Measurements from ENCODE around the gene TMBIM4.

- TF ChIP-seq, protein P1, sequence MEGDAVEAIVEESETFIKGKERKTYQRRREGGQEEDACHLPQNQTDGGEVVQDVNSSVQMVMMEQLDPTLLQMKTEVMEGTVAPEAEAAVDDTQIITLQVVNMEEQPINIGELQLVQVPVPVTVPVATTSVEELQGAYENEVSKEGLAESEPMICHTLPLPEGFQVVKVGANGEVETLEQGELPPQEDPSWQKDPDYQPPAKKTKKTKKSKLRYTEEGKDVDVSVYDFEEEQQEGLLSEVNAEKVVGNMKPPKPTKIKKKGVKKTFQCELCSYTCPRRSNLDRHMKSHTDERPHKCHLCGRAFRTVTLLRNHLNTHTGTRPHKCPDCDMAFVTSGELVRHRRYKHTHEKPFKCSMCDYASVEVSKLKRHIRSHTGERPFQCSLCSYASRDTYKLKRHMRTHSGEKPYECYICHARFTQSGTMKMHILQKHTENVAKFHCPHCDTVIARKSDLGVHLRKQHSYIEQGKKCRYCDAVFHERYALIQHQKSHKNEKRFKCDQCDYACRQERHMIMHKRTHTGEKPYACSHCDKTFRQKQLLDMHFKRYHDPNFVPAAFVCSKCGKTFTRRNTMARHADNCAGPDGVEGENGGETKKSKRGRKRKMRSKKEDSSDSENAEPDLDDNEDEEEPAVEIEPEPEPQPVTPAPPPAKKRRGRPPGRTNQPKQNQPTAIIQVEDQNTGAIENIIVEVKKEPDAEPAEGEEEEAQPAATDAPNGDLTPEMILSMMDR (tag by site-specific recombination; IDR thresholded peaks at IDR 0.05): no peak
- TF ChIP-seq YY1 (tag by site-specific recombination; IDR thresholded peaks at IDR 0.05) (no peak), TCF7L2 (IDR thresholded peaks at IDR 0.05; ENCODE audit: borderline replicate concordance, low read depth, low read length) (no peak), ZBTB8A (tag by site-specific recombination; IDR thresholded peaks at IDR 0.05) (no peak), ZBTB44 (tag by site-specific recombination; IDR thresholded peaks at IDR 0.05) (no peak), ZNF146 (tag by site-specific recombination; IDR thresholded peaks at IDR 0.05) (no peak), ZNF24 (tag by site-specific recombination; IDR thresholded peaks at IDR 0.05) (no peak)
- TF ChIP-seq, protein P2, sequence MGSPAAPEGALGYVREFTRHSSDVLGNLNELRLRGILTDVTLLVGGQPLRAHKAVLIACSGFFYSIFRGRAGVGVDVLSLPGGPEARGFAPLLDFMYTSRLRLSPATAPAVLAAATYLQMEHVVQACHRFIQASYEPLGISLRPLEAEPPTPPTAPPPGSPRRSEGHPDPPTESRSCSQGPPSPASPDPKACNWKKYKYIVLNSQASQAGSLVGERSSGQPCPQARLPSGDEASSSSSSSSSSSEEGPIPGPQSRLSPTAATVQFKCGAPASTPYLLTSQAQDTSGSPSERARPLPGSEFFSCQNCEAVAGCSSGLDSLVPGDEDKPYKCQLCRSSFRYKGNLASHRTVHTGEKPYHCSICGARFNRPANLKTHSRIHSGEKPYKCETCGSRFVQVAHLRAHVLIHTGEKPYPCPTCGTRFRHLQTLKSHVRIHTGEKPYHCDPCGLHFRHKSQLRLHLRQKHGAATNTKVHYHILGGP (tag by site-specific recombination; IDR thresholded peaks at IDR 0.05): no peak
- TF ChIP-seq, protein P3, sequence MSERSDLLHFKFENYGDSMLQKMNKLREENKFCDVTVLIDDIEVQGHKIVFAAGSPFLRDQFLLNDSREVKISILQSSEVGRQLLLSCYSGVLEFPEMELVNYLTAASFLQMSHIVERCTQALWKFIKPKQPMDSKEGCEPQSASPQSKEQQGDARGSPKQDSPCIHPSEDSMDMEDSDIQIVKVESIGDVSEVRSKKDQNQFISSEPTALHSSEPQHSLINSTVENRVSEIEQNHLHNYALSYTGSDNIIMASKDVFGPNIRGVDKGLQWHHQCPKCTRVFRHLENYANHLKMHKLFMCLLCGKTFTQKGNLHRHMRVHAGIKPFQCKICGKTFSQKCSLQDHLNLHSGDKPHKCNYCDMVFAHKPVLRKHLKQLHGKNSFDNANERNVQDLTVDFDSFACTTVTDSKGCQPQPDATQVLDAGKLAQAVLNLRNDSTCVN (tag by site-specific recombination; optimal IDR thresholded peaks at IDR 0.05): no peak
- TF ChIP-seq, protein P4, sequence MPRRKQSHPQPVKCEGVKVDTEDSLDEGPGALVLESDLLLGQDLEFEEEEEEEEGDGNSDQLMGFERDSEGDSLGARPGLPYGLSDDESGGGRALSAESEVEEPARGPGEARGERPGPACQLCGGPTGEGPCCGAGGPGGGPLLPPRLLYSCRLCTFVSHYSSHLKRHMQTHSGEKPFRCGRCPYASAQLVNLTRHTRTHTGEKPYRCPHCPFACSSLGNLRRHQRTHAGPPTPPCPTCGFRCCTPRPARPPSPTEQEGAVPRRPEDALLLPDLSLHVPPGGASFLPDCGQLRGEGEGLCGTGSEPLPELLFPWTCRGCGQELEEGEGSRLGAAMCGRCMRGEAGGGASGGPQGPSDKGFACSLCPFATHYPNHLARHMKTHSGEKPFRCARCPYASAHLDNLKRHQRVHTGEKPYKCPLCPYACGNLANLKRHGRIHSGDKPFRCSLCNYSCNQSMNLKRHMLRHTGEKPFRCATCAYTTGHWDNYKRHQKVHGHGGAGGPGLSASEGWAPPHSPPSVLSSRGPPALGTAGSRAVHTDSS (tag by site-specific recombination; IDR thresholded peaks at IDR 0.05): no peak
- TF ChIP-seq, protein P5, sequence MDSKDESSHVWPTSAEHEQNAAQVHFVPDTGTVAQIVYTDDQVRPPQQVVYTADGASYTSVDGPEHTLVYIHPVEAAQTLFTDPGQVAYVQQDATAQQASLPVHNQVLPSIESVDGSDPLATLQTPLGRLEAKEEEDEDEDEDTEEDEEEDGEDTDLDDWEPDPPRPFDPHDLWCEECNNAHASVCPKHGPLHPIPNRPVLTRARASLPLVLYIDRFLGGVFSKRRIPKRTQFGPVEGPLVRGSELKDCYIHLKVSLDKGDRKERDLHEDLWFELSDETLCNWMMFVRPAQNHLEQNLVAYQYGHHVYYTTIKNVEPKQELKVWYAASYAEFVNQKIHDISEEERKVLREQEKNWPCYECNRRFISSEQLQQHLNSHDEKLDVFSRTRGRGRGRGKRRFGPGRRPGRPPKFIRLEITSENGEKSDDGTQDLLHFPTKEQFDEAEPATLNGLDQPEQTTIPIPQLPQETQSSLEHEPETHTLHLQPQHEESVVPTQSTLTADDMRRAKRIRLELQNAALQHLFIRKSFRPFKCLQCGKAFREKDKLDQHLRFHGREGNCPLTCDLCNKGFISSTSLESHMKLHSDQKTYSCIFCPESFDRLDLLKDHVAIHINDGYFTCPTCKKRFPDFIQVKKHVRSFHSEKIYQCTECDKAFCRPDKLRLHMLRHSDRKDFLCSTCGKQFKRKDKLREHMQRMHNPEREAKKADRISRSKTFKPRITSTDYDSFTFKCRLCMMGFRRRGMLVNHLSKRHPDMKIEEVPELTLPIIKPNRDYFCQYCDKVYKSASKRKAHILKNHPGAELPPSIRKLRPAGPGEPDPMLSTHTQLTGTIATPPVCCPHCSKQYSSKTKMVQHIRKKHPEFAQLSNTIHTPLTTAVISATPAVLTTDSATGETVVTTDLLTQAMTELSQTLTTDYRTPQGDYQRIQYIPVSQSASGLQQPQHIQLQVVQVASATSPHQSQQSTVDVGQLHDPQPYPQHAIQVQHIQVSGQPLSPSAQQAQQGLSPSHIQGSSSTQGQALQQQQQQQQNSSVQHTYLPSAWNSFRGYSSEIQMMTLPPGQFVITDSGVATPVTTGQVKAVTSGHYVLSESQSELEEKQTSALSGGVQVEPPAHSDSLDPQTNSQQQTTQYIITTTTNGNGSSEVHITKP (tag by site-specific recombination; IDR thresholded peaks at IDR 0.05): no peak
- TF ChIP-seq, protein P6, sequence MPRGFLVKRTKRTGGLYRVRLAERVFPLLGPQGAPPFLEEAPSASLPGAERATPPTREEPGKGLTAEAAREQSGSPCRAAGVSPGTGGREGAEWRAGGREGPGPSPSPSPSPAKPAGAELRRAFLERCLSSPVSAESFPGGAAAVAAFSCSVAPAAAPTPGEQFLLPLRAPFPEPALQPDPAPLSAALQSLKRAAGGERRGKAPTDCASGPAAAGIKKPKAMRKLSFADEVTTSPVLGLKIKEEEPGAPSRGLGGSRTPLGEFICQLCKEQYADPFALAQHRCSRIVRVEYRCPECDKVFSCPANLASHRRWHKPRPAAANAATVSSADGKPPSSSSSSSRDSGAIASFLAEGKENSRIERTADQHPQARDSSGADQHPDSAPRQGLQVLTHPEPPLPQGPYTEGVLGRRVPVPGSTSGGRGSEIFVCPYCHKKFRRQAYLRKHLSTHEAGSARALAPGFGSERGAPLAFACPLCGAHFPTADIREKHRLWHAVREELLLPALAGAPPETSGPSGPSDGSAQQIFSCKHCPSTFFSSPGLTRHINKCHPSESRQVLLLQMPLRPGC (tag by site-specific recombination; IDR thresholded peaks at IDR 0.05): no peak
Measured at GRCh38 chr12:66139328-66139727, 30.5 kb downstream of the TMBIM4 start.
